Suprapubic skin (tissue), 4 donors: ENCODE data around the gene UBL5. TPM values are rescaled to one million over a fixed set of nuclear protein-coding genes. Genes with fewer than 3 reads are reported as not detected.

Source experiments
- DNase-seq, 2 donors: peaks; one replicate each; pipeline ENCODE4 v3.0.0-alpha.2; 2019; ENCODE audit warnings: low spot score in 2 of 2
- H3K27ac ChIP-seq: fragments of 200-600 bp; sonication (generic); one replicate; pipeline ENCODE4 v1.5.1; 2019
- H3K27me3 ChIP-seq: fragments of 200-600 bp; sonication (generic); one replicate; pipeline ENCODE4 v1.5.1; 2019
- H3K36me3 ChIP-seq: fragments of 200-600 bp; sonication (generic); one replicate; pipeline ENCODE4 v1.5.1; 2019
- H3K4me1 ChIP-seq: fragments of 200-600 bp; sonication (generic); one replicate; pipeline ENCODE4 v1.5.1; 2019
- H3K4me3 ChIP-seq: fragments of 200-600 bp; sonication (generic); one replicate; pipeline ENCODE4 v1.5.1; 2019; ENCODE audit warnings: mild to moderate bottlenecking
- H3K9me3 ChIP-seq: fragments of 200-600 bp; sonication (generic); one replicate; pipeline ENCODE4 v1.5.1; 2019
- CTCF ChIP-seq, 2 donors: fragments of 200-600 bp in 1 of 2; fragments of 450-650 bp in 1 of 2; sonication (generic) in 1 of 2; IDR thresholded peaks; one replicate each; pipeline ENCODE4 v1.5.1; 2016 to 2019; ENCODE audit warnings: antibody characterized with exemption in 2 of 2, mild to moderate bottlenecking in 1 of 2, moderate library complexity in 1 of 2
- EP300 ChIP-seq: sonication (generic); formaldehyde crosslinking; IDR thresholded peaks from one replicate; pipeline ENCODE4 v1.6.1; 2017; ENCODE audit warnings: antibody characterized with exemption
- POLR2A ChIP-seq, 2 donors: fragments of 450-650 bp; IDR thresholded peaks; one replicate each; pipeline ENCODE4 v1.6.1; 2017; ENCODE audit warnings: antibody characterized with exemption in 2 of 2, mild to moderate bottlenecking in 2 of 2, moderate library complexity in 2 of 2
- POLR2AphosphoS5 ChIP-seq, 3 donors: sonication (generic); formaldehyde crosslinking; IDR thresholded peaks; one replicate each; pipeline ENCODE4 v1.6.1; 2017; ENCODE audit warnings: antibody characterized with exemption in 3 of 3
- WGBS: methylation state at CpG from one replicate; pipeline ENCODE4 v1.1.5; 2018; 5-methylcytosine and 5-hydroxymethylcytosine counted together
- total RNA-seq, 4 donors: library from RNA; depleted of rRNA; stranded (reverse); fragments of >200 nt; gene quantifications; one replicate each; pipeline ENCODE4 v1.1.0, GENCODE V29; 2016

UBL5 gene
- total RNA-seq, 4 donors from 2014 or later, result 170 to 337 (median 261) TPM

GRCh38 chr19:9793071-9793591 is 34.6 kb upstream of the UBL5 start:
- WGBS, result 27% methylated on average over 25 of the region's 36 CpGs
- peak; percentile 88 to 89 for DNase-seq

GRCh38 chr19:9796113-9796773 is 31.5 kb upstream of the UBL5 start:
- Histone ChIP-seq H3K4me1 (peaks cover 20% of the 10 kb centered on the region), H3K36me3 (no peaks in the 10 kb centered on the region), H3K4me3 (no peak overlapping the region), H3K9me3 (no peaks in the 10 kb centered on the region), H3K27ac (peak overlapping the region; percentile 28), H3K27me3 (no peaks in the 10 kb centered on the region)
- TF ChIP-seq CTCF (IDR thresholded peaks at IDR 0.05) (peak; percentile 66), POLR2AphosphoS5 (IDR thresholded peaks at IDR 0.05) (peak in 1 of 3 donors; percentile 12), POLR2A (IDR thresholded peaks at IDR 0.05) (no peak)
- 32% methylated on average over 6 of the region's 6 CpGs for WGBS
- DNase-seq, result peak; percentile 85 to 87

More at GRCh38 chr19:9793071-9793591, 34.6 kb upstream of the UBL5 start:
- Histone ChIP-seq H3K36me3 (no peaks in the 10 kb centered on the region), H3K27ac (peak overlapping the region; percentile 90), H3K27me3 (no peaks in the 10 kb centered on the region), H3K9me3 (no peaks in the 10 kb centered on the region), H3K4me1 (peaks cover 23% of the 10 kb centered on the region), H3K4me3 (peak overlapping the region; percentile 65)
- peak in 1 of 2 donors; percentile 2 for TF ChIP-seq CTCF (IDR thresholded peaks at IDR 0.05)
- TF ChIP-seq POLR2A (IDR thresholded peaks at IDR 0.05), result no peak

- H3K4me3 ChIP-seq, result no peak overlapping the region
- no peak for DNase-seq
- no peak for TF ChIP-seq POLR2AphosphoS5 (IDR thresholded peaks at IDR 0.05)
- TF ChIP-seq POLR2A (IDR thresholded peaks at IDR 0.05), result no peak
- TF ChIP-seq EP300, result no peak
- TF ChIP-seq CTCF (IDR thresholded peaks at IDR 0.05), result no peak
- H3K36me3 ChIP-seq, result no peaks in the 10 kb centered on the region
- peaks cover 16% of the 10 kb centered on the region for H3K4me1 ChIP-seq
- H3K27me3 ChIP-seq, result no peaks in the 10 kb centered on the region
- WGBS, result 77% methylated on average over 5 of the region's 5 CpGs
- H3K9me3 ChIP-seq, result no peaks in the 10 kb centered on the region
- H3K27ac ChIP-seq, result peak overlapping the region; percentile 25
Observed at GRCh38 chr19:9797871-9798270, 29.8 kb upstream of the UBL5 start.

GRCh38 chr19:9799162-9799561 is 28.6 kb upstream of the UBL5 start:
- no peak for DNase-seq
- no peak overlapping the region for H3K27ac ChIP-seq
- no peak overlapping the region for H3K4me3 ChIP-seq
- H3K36me3 ChIP-seq, result no peaks in the 10 kb centered on the region
- TF ChIP-seq EP300, result no peak
- TF ChIP-seq POLR2A (IDR thresholded peaks at IDR 0.05), result no peak
- no peak for TF ChIP-seq POLR2AphosphoS5 (IDR thresholded peaks at IDR 0.05)
- no peak for TF ChIP-seq CTCF (IDR thresholded peaks at IDR 0.05)
- H3K9me3 ChIP-seq, result no peaks in the 10 kb centered on the region
- H3K4me1 ChIP-seq, result peaks cover 12% of the 10 kb centered on the region
- H3K27me3 ChIP-seq, result no peaks in the 10 kb centered on the region

- peaks cover 8% of the 10 kb centered on the region for H3K36me3 ChIP-seq
- no peak for TF ChIP-seq EP300
- DNase-seq, result no peak
- H3K4me1 ChIP-seq, result peaks cover 5% of the 10 kb centered on the region
- no peak overlapping the region for H3K27ac ChIP-seq
- H3K9me3 ChIP-seq, result no peaks in the 10 kb centered on the region
- no peak overlapping the region for H3K4me3 ChIP-seq
- no peaks in the 10 kb centered on the region for H3K27me3 ChIP-seq
- WGBS, result 91% methylated on average over 10 of the region's 10 CpGs
Observed at GRCh38 chr19:9801976-9802375, 25.7 kb upstream of the UBL5 start.

GRCh38 chr19:9806803-9807202 is 20.9 kb upstream of the UBL5 start:
- H3K27ac ChIP-seq, result no peak overlapping the region
- WGBS, result 100% methylated on average over 3 of the region's 3 CpGs
- no peak for TF ChIP-seq EP300
- no peak for TF ChIP-seq POLR2A (IDR thresholded peaks at IDR 0.05)
- no peak for TF ChIP-seq CTCF (IDR thresholded peaks at IDR 0.05)
- no peak for TF ChIP-seq POLR2AphosphoS5 (IDR thresholded peaks at IDR 0.05)
- no peak overlapping the region for H3K4me3 ChIP-seq
- no peaks in the 10 kb centered on the region for H3K4me1 ChIP-seq
- H3K9me3 ChIP-seq, result no peaks in the 10 kb centered on the region
- H3K27me3 ChIP-seq, result no peaks in the 10 kb centered on the region
- peaks cover 45% of the 10 kb centered on the region for H3K36me3 ChIP-seq
- DNase-seq, result no peak
